ENCODE data around the gene COG5. TPM values are rescaled to one million over a fixed set of nuclear protein-coding genes. Genes with fewer than 3 reads are reported as not detected.

The COG5 gene
- total RNA-seq, 4 donors from 2014 or later = 49.9 to 58.2 (median 54.5) TPM

GRCh38 chr7:107167483-107168232 is 396.1 kb downstream of the COG5 start:
- no peak for TF ChIP-seq CTCF (IDR thresholded peaks at IDR 0.05; ENCODE audit: low read depth)

- TF ChIP-seq CTCF (IDR thresholded peaks at IDR 0.05; ENCODE audit: low read depth) = no peak
These were observed 396.8 kb downstream of the COG5 start for GRCh38 chr7:107166736-107167426.

GRCh38 chr7:107165341-107165740 is 398.4 kb downstream of the COG5 start:
- TF ChIP-seq CTCF (IDR thresholded peaks at IDR 0.05; ENCODE audit: low read depth) = no peak

GRCh38 chr7:107164092-107164491 is 399.6 kb downstream of the COG5 start:
- no peak for TF ChIP-seq CTCF (IDR thresholded peaks at IDR 0.05; ENCODE audit: low read depth)

- no peak for TF ChIP-seq CTCF (IDR thresholded peaks at IDR 0.05; ENCODE audit: low read depth)
These were observed 401.2 kb downstream of the COG5 start for GRCh38 chr7:107162475-107162874.

GRCh38 chr7:107161415-107161814 is 402.3 kb downstream of the COG5 start:
- no peak for TF ChIP-seq CTCF (IDR thresholded peaks at IDR 0.05; ENCODE audit: low read depth)

GRCh38 chr7:107160389-107160788 is 403.3 kb downstream of the COG5 start:
- no peak for TF ChIP-seq CTCF (IDR thresholded peaks at IDR 0.05; ENCODE audit: low read depth)
